Thyroid gland (tissue), 4 donors: ENCODE data around the gene GPR148.
"Not testable (repeated sequence)": the region's sequence is repeated elsewhere in the genome, so short reads cannot be mapped to it uniquely, and the experiment has no call there.

Experiments
- CTCF ChIP-seq, 6 experiments: fragments of 200-600 bp in 3 of 6; fragments of 450-650 bp in 3 of 6; sonication (generic) in 3 of 6; IDR thresholded peaks; one replicate each; pipeline ENCODE4 v1.5.1; 2016 to 2019; ENCODE audit warnings: antibody characterized with exemption in 6 of 6, mild to moderate bottlenecking in 2 of 6, inconsistent platforms in 1 of 6, moderate library complexity in 1 of 6
- POLR2A ChIP-seq, 2 donors: fragments of 450-650 bp; IDR thresholded peaks; one replicate each; pipeline ENCODE4 v1.6.1; 2017; ENCODE audit warnings: antibody characterized with exemption in 2 of 2, mild to moderate bottlenecking in 2 of 2, moderate library complexity in 1 of 2

GRCh38 chr2:130714795-130715194, 14.1 kb upstream of the GPR148 start:
- not testable (repeated sequence) for TF ChIP-seq POLR2A, CTCF (IDR thresholded peaks at IDR 0.05)
